SKM-1 treated with dmso at 0.1 percent for 144 hours (cell line): ENCODE data around the gene TXNDC16.

ENCODE experiments used
- DNase-seq: peaks from one replicate; lab custom pipeline; 2025; ENCODE audit not compliant: unreplicated experiment; lab: John Stamatoyannopoulos, UW

Gene TXNDC16

GRCh38 chr14:52395728-52396127 lies 156.6 kb downstream of the TXNDC16 start:
- peak; percentile 4 for DNase-seq

DNA sequence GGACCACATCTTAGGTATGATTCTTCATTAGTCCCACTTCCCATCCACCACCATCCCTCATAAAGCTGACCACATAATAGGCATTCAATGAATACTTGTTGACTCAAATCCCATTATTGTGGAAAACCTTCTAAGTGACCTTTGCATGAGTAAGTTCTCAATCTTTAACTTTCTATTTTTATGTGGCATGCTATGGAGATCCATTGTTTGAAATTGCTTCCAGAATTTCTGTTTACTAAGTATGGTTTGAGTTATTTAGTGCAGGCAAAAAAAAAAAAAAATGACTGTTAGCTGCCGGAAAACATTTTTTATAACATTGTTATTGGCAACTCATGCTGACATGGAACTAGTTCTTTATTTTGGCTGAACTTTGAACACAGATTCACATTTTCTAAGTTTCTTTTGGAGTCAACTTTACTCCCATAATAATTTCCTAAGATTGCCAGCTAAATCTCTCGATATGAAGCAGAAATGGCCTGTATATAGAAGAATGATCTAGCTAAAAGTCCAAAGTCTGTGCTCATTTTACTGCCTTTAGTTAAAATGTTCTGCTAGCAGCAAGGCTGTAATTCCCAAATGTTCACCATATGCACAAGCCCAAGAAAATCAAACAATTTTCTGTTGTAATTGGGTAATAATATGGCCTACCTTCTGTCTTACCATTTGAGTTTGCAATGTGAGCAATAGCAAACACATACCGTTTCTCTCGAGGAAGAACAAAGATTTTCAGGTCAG lies 160.3 kb downstream of the TXNDC16 start:
- DNase-seq, result no peak
